Stimulated activated CD8-positive, alpha-beta memory T cell treated with anti-CD3 and anti-CD28 coated beads, Interleukin-12 subunit alpha, Interleukin-12 subunit beta, amount 100 ng/mL, for 24 hours (primary cell): Measurements from ENCODE around the gene TNRC6C.

ENCODE experiments used
- DNase-seq: peaks from one replicate; pipeline ENCODE4 v3.0.0-alpha.2; 2020; ENCODE audit errors: extremely low read depth

Gene TNRC6C

GRCh38 chr17:78012428-78012827 is 53.9 kb downstream of the TNRC6C start:
- DNase-seq, result no peak

GRCh38 chr17:78013683-78014467 is 55.4 kb downstream of the TNRC6C start:
- no peak for DNase-seq

GRCh38 chr17:78014646-78015045 is 56.1 kb downstream of the TNRC6C start:
- DNase-seq, result no peak

GRCh38 chr17:78016852-78017251 is 58.3 kb downstream of the TNRC6C start:
- DNase-seq, result no peak

- no peak for DNase-seq
Observed at GRCh38 chr17:78019367-78019975, 61.0 kb downstream of the TNRC6C start.

DNA sequence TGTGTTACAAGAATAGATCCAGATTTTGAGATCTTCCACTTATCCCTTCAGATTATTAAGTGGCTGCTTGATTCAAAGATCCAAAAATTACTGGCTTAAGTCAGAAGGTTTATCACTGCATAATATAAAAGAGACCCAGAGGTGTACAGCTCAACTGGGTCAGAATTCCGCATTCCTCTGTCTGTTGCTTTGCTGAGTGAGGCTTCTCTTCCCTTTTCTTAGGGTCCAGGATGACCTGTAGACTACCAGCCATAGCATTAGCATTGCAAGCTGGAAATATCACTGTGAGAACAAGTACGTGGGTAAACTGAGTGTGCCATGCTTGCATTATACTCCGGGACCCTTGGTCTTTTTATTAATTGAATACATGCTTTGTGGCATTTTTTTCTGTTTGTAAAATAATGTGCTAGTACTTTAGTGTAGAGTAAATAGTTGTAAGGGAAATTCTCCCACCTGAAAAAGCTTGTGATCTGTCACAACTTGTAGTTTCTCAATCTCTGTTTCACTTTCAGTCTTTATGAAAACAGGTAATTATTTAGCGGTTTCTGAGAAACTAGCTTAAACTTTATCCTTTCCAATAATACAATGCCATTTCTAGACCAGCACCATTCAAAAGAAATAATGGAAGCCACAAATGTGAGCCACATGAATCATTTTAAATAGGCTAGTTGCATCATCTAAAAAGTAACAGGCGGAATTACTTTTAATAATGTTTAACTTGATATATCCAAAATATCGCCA is 61.6 kb downstream of the TNRC6C start:
- no peak for DNase-seq

GRCh38 chr17:78020717-78021108 is 62.2 kb downstream of the TNRC6C start:
- no peak for DNase-seq

GRCh38 chr17:78022425-78022824 is 63.9 kb downstream of the TNRC6C start:
- no peak for DNase-seq

DNA sequence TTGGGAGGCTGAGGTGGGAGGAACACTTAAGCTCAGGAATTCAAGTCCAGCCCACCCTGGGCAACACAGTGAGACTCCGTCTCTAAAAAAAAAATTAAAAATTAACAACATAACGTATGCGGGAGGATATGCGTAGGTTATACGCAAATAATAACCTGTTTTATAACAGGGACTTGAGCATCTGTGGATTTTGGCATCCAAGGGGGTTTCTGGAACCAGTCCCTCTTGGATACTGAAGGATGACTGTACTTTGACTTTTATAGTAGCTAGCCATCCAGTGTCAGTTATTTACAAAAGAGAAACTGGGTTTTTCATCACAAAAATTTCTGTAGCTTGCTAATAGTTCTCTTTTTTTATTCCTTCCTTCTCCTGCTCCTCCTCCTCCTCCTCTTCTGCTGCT is 64.5 kb downstream of the TNRC6C start:
- DNase-seq, result no peak

DNA sequence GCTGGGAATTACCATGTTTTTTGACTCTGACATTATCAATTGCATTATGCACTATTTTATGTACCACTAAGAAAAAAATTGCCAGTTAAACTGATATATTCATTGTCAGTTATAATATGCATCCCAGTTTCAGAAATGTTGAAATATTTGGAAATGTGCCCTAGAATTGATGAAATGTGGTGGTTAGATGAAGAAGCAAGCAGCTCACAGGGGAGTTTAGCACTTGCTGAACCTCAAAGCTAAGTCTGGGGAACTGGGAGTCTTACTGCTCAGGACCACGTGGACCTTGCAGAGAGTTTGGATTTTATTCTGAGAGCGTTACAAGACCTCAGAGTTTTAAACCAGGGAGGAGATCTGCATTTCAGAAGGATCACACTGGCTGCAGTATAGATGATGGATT is 67.9 kb downstream of the TNRC6C start:
- DNase-seq, result no peak

- no peak for DNase-seq
Observed at GRCh38 chr17:78027121-78027520, 68.6 kb downstream of the TNRC6C start.

GRCh38 chr17:78029697-78030096 is 71.2 kb downstream of the TNRC6C start:
- DNase-seq, result no peak

DNA sequence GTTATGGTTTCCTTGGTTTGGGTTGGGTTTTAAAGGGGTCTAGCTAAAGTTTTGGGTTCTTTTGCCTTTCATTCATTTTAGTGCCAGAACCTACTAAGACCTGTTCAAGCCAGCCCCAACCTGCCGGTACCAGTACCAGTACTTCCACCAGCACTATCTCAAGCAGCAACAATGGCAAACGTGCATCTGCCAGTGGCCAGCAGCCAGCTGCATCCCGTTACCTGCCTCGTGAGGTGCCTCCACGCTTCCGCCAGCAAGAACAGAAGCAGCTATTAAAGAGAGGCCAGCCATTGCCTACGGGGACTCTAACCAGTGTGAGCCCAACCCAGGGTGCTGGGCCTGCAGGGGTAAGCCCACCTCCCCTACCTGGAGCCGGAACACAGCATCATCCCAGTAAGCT is 72.9 kb downstream of the TNRC6C start:
- no peak for DNase-seq

DNA sequence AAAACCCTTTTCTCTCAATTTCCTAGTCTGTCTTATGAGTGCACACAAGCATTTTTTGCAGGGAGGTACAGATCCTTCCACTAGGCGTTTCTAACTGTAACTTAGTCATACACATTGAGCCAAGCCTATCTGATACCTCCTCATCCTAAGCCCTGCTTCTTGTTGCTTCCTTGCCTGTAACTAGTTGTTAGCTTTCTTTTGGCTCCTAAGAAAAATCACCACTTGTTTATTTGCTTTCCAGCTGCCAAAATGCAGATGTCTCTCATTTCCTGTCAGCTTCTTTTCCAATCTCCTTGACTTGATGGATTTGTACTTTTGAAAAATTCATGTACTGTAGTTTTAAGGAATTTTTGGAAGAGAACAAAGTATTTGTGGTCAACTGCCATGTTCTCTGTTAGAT is 73.7 kb downstream of the TNRC6C start:
- DNase-seq, result no peak

DNA sequence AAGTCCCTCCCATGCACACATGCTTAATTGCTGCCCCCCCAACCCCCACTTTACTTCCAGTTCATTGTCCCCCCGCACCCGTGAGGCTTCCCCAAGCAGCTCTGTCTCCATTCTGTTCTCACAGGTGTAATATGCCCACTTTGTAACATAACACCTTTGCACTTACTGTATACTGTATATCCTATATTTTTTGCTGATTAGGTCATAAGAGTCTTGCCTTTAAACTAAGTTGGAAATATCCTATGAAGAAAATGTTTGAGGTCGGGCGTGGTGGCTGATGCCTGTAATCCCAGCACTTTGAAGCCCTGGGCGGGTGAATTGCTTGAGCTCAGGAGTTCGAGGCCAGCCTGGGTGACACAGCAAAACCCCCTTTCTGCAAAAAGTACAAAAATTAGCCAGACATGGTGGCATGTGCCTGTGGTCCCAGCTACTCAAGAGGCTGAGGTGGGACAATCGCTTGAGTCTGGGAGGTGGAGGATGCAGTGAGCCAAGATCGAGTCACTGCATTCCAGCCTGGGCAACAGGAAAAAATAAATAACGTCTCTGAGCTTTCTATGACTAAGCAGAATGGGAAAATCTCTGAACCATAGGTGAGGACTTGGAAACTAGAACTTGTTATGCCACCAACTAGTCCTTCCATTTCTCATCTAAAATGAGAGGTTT is 76.1 kb downstream of the TNRC6C start:
- no peak for DNase-seq

DNA sequence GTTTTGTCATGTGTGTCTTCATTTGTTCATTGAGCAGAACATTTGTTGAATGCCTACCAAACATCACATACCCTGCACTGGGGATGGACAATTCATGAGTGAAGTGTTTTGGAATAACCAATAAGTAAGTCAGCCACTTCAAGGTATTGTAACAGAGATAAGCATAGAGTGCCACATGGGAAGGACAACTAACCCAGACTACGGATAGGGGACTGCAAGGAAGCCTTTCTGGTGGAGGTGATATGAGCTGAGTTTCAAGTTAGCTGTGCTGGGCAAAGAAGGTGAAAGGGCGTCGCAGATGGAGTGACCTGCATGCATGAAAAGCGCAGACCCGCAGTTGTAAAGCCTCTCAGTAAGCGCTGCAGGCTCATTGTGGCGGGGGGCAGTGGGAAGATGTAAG is 78.8 kb downstream of the TNRC6C start:
- no peak for DNase-seq

DNA sequence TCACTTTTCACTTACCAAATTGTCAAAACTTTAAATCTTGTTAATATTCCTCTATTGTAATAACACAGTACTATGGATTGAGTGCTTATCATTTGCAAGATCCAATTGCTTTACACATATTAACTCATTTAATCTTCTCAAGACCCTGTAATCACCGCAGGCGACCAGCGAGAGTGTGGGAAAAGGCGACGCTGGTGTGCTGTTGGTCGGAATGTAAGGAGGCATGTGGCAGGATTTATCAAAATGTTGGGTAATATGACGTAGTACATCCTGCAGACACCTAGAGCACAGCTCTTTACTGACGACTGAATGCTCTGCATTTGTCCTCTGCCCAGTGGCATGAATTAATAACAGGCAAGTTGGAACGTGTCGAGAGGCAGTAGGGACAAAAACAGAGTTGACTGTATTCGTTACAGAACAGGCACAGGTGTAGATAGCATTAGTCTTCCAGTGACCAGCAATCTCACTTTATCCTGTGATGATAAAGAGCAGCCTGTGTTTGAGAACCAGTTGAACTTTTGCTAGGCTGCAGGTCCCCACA is 80.3 kb downstream of the TNRC6C start:
- DNase-seq, result no peak

DNA sequence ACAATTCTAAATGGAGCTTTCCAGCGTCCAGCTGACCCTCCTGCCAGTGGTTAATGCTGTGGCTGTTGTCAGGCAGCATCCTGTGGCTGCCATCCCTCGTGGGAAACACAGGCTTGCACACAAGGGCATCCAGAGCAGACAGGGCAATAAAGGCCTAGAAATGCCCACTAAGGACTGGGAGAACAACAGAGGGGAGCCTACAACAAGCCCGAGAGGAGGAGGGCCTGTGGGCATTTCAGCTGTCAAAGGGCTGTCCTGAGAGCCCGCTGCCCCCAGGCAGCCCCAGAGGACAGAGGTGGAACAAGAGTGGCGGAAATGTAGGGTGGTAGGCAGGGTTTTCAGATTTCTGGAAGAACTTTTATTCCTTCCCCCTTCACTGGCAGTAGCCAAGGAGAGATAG is 81.1 kb downstream of the TNRC6C start:
- no peak for DNase-seq

DNA sequence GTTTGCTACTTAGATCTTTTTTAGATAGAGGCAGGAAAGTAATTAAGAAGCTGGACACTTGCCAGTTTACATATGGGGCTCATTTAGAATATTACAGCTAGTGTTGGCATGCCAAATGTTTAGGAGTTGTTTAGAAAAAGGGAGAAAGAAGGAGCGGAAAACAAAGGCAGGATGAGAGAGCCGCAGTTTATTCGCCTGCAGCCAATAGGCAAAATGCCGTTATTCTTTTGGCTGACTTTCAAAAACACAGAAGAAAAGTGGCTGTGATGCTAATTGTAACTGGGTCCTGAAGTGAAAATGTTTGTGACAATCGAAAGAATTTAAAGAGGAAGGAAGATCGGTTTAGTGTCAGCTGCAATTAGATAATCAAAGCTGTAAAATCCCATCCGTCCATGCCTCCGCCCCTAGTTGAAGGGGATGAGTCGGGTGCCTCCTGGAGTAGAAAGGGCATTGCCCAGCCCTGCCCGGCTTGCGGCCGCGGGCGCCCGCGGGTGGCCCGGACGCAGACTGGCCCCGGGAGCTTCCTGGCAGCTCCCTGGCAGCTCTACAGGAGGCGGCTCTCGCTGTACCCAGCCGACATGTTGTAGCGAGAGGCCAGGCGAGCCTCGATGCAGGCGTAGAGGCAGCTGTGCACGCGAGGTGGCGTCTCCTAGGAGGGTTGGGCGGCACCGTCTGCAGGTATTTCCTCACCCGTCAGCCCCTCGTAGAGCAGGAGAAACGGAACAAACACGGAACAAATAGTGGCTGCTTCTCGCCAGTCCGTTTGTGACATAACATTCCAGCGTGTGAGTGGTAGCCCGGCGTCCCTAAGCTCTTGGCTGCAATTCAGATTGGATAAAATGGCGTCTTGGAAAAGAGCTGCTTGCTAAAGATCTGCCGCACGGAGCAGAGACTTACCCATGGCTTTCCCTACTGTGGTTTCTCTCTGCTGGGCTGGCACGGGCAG is 82.2 kb downstream of the TNRC6C start:
- DNase-seq, result no peak

DNA sequence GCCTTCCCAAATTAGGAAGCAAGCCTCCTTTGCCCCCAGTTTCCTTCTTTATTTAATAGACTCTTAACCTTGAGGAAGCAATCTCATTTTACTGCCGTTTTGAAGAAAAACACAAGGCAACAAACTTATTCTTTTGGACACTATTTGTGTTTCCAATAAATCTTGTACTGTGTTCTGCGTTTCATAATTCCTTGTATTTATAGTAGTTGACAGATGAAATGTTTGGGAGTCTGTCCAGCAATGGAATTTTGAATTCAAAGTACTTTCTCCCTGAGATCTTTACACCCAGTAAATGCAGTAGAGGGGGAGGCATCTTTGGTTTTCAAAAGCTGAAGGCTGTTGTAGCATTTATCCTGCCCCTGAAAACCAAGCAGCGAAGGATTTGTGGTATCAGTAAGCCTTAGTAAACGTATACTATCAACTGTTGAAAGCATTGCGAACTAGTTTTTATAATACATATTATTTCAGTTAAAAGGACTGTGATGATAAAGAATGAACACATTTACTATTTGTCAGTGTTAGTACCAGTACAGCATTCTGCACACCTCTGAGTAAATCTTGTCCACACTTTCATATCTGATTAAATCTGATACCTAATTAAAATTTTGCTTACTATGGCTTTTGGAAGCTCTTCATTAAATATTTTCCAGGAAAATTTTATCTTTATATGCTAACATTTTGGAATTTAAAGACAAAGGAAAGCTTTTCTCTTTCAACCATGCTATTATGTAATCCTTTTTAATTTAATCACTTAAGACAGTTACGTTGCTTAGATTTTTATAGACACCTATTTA is 83.1 kb downstream of the TNRC6C start:
- DNase-seq, result no peak
